IPS-NIHi7 (cell line): Measurements from ENCODE around the gene MAGI2.
"Not testable (repeated sequence)": the region's sequence is repeated elsewhere in the genome, so short reads cannot be mapped to it uniquely, and the experiment has no call there.

Experiments used
- DNase-seq: peaks from one replicate; pipeline ENCODE4 v3.0.0; 2012; ENCODE audit warnings: mixed read lengths; ENCODE audit errors: extremely low spot score

MAGI2 gene

DNA sequence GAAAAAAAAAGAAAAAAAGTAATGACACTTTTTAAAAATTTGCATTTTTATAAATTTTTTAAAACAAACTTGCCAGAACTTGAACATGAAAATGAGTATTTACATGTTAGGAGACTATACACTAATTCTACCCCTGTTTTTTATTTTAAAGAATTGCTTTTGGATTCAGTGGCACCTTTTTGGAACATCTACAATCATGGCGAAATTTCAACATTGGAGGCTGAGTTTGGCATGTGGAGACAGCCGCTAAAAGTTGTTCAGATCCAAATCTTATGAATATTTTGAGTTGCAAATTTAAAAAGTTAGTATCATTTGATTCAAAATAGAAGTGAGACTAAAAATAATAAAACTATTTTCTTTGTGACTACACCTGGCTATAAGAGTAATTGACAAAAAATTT is 804.2 kb downstream of the MAGI2 start:
- DNase-seq, result no peak

- no peak for DNase-seq
These were observed 810.7 kb downstream of the MAGI2 start for GRCh38 chr7:78642751-78643150.

GRCh38 chr7:78638364-78638763 is 815.1 kb downstream of the MAGI2 start:
- DNase-seq, result no peak

- DNase-seq, result no peak
These were observed 816.7 kb downstream of the MAGI2 start for GRCh38 chr7:78636727-78637126.

GRCh38 chr7:78635026-78635793 is 818.3 kb downstream of the MAGI2 start:
- no peak for DNase-seq

DNA sequence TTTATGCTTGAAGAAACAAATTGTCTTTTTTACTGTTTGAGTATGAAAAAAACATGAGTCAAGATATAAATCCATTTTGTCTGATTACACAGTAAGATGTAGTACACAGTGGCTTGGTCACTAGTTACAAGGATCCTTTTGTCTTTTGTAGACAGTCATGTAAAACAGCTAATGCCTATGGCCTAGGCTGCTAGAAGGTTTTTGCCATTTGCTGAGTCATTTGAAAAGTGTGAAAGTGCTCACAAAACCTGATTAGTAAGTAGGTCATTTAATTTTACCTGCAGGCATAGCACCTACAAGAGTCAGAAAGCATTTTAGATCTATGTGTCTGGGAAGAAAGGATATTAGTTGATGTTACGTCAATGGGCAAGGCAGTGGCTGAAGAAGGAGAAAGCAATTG is 819.4 kb downstream of the MAGI2 start:
- no peak for DNase-seq

DNA sequence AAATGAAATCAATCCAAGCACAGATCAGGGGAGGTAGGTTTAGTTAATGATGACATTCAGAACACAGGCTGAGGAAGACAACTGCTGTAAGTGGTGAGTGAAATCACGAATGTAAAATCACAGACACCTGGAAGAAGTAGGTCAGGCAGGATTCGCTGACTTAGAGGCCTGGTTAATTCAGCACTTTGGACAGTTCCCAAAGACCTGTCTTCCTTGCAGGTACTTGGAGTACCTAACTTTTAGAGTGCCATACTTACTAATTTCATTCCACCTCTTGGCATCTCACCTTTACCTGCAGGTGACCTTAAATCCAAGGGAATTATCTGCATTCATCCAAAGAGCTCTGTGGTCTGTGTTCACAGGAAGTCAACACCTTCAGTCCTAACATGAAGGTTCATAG is 832.5 kb downstream of the MAGI2 start:
- peak; percentile 63 for DNase-seq

GRCh38 chr7:78616539-78616938 is 836.9 kb downstream of the MAGI2 start:
- no peak for DNase-seq

DNA sequence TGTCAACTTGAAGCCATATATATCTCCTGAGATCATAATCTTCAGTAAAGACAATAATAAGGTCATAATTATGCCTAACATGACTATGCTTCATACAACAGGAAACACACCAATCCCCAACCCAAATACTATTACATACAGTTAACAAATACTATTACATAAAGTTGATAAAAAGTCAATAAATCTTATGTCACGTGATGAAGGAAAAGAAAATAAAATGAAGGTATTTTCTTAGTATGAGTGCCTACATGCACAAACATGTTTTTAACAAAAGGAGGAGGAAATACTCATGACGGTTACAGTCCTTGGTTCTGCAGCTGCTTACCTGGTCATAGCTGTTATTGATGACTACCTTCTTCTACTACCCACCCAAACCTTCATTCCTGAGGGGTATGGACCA is 844.2 kb downstream of the MAGI2 start:
- no peak for DNase-seq

- DNase-seq, result peak; percentile 62
These were observed 846.4 kb downstream of the MAGI2 start for GRCh38 chr7:78607099-78607498.

- no peak for DNase-seq
These were observed 848.3 kb downstream of the MAGI2 start for GRCh38 chr7:78605119-78605518.

- DNase-seq, result no peak
These were observed 851.7 kb downstream of the MAGI2 start for GRCh38 chr7:78601728-78602127.

- no peak for DNase-seq
These were observed 859.3 kb downstream of the MAGI2 start for GRCh38 chr7:78594156-78594555.

GRCh38 chr7:78588393-78588792 is 865.1 kb downstream of the MAGI2 start:
- peak; percentile 13 for DNase-seq

DNA sequence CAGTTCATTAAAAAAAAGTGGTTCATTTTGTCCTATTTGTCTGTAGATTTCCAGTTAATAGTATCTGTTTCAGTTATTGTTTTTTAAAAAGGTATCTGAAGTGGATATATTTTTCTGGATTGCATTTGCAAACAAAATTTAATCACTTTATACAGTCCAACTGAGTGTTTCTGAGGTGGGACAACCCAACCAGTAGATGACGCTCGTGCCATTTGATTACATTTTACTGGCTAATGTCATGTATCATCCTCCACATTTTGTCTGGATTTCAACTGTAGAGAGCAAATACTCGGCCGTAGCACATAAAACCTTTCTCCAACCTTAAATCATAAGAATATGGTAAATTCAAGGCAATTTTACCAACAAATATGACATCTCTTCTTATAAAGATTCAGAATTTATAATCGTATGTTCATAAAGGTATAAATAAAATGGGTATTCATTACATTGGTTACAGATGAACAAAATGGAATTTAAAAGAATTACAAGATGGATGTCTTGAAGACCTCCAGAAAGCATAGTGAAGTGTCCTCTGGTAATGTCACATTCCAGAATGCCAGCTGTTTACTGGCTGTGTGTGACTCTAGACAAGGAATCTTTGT is 865.9 kb downstream of the MAGI2 start:
- no peak for DNase-seq

DNA sequence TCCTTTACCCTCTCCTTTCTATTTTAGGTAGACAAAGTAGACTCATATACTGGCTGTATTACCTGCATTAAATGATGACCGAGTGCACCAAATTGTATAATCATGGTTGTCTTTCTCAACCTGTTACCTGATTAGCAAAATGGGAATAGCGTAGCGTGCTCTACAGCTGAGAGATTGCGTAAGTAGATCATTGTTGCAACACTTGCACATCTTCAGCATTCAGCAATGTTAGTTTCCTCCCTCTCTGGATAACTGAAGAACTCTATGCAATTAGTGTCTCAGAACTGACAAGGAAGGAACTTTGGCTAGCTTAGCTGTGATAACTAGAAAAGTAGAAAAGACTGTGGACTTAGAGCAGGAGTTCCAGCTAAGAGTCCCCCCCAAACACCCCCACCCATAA is 867.5 kb downstream of the MAGI2 start:
- no peak for DNase-seq

GRCh38 chr7:78578686-78579085 is 874.8 kb downstream of the MAGI2 start:
- DNase-seq, result peak; percentile 54

- not testable (repeated sequence) for DNase-seq
These were observed 876.1 kb downstream of the MAGI2 start for GRCh38 chr7:78577174-78577952.

DNA sequence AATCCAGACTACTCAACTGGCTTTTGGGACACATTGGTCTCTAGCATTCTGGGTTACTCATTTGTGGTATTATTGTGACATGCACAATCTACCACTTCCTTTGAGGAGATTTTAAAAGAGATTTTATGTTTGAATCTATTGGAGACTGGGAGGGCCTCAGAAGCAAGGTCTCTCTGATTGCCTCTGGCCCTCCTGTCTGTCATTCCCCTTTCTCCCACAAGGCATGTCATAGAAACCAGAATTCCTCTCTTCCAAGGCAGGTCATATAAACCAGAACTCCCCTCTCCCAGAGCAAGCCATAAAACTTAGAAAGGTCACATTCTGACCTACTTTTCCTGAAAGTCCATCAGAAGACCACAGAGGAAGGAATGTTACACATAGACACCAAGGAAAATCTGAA is 877.2 kb downstream of the MAGI2 start:
- peak; percentile 18 for DNase-seq

- DNase-seq, result no peak
These were observed 882.2 kb downstream of the MAGI2 start for GRCh38 chr7:78571292-78571691.

DNA sequence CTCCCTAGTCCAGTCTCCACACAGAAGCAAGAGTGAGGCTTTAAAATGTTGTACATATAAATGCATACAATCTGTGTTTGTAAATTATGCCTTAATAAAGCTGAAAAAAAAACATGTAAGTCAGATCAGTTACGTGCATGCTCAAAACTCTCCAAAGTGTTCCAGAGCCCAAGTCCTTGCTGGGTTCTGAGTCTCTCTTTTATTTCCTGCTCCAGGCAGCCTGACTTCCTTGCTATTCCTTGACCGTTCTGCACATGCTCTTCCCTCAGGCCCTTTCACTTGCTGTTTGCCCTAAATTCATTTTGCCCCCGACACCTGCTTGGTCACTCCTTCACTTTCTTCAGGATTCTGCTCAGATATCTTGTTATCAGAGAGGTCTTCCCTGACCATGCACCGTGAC is 884.8 kb downstream of the MAGI2 start:
- DNase-seq, result no peak

DNA sequence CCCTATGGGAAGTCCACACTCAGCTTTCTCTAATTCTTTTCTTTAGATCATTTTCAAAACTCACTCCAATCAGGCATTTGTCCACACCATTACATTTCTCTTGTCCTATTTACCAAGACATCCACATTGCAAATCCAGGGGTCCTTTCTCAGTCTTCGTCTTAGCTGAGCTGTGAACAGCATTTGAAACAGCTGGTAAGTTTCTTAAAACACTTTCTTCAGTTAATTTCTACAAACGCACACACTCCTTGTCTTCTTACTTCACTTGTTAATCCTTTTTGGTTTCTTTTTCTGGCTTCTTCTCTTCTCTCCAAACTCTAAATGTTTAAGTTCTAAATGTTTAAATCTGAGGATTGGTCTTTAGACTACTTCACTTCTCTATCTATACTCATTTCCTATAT is 885.6 kb downstream of the MAGI2 start:
- DNase-seq, result no peak

GRCh38 chr7:78565784-78566183 is 887.7 kb downstream of the MAGI2 start:
- no peak for DNase-seq
